GM12878 (cell line): ENCODE data around the gene MDFI.

ENCODE experiments used
- BCLAF1 ChIP-seq: fragments of 450-650 bp; IDR thresholded peaks from 2 replicates; pipeline ENCODE4 v1.6.1; 2017; ENCODE audit warnings: antibody characterized with exemption, mild to moderate bottlenecking, moderate library complexity
- CTCF ChIP-seq, 3 experiments: IDR thresholded peaks in 2 of 3; conservative IDR thresholded peaks in 1 of 3; 2 replicates each; pipeline ENCODE4 v1.5.1; 2011; ENCODE audit warnings: low read depth in 3 of 3, low read length in 3 of 3, mild to moderate bottlenecking in 3 of 3, control low read depth in 2 of 3, moderate library complexity in 2 of 3, inconsistent platforms in 1 of 3, mixed read lengths in 1 of 3; ENCODE audit not compliant: control insufficient read depth in 2 of 3, insufficient read depth in 1 of 3; ENCODE audit errors: extremely low read depth in 1 of 3
- GABPA ChIP-seq: IDR thresholded peaks from 2 replicates; pipeline ENCODE4 v1.6.1; 2014; ENCODE audit warnings: antibody characterized with exemption, low read depth, mild to moderate bottlenecking, inconsistent platforms
- MTA2 ChIP-seq: fragments of 450-650 bp; IDR thresholded peaks from 2 replicates; pipeline ENCODE4 v1.6.1; 2016; ENCODE audit warnings: low read depth, mild to moderate bottlenecking, moderate library complexity
- PKNOX1 ChIP-seq: fragments of 450-650 bp; IDR thresholded peaks from 2 replicates; pipeline ENCODE4 v1.6.1; 2016; ENCODE audit warnings: mild to moderate bottlenecking
- RELA ChIP-seq: fragments of 450-650 bp; IDR thresholded peaks from 2 replicates; pipeline ENCODE4 v1.8.0; 2014; ENCODE audit warnings: borderline replicate concordance; ENCODE audit not compliant: partially characterized antibody

GRCh38 chr6:41639809-41640371 lies 1.6 kb downstream of the MDFI start:
- TF ChIP-seq CTCF (IDR thresholded peaks at IDR 0.05 in 2 of 3, conservative IDR thresholded peaks at IDR 0.05 in 1 of 3; ENCODE audit: control insufficient read depth in 2 of 3, extremely low read depth in 1 of 3, insufficient read depth in 1 of 3, low read depth in 3 of 3, low read length in 3 of 3) (no peak), GABPA (no peak), PKNOX1 (no peak), MTA2 (no peak), BCLAF1 (no peak), RELA (no peak)
